Measurements from ENCODE around the gene PPP1CA.
A peak's percentile ranks its signal among the peaks of the same experiment; 100 is the strongest.

PPP1CA gene

GRCh38 chr11:67392183-67392715 is 9.4 kb downstream of the PPP1CA start:
- H3K9me3 ChIP-seq: no peaks in the 10 kb centered on the region
- peak overlapping the region; percentile 96 for H3K4me2 ChIP-seq
- H3K27ac ChIP-seq: peak overlapping the region; percentile 90
- H3K4me3 ChIP-seq: peak overlapping the region; percentile 79
- H3K36me3 ChIP-seq: peaks cover 38% of the 10 kb centered on the region
- no peaks in the 10 kb centered on the region for H3K27me3 ChIP-seq
- peaks cover 58% of the 10 kb centered on the region for H3K4me1 ChIP-seq
- no peak for TF ChIP-seq Cebpa-rat (IDR thresholded peaks at IDR 0.05)
- H3K9ac ChIP-seq: peak overlapping the region; percentile 87
- H4K20me1 ChIP-seq: peaks cover 45% of the 10 kb centered on the region

- Histone ChIP-seq H3K36me3 (peaks cover 33% of the 10 kb centered on the region), H3K27me3 (peaks cover 3% of the 10 kb centered on the region; the same call in 1 of the 2 replicates), H3K4me2 (peak within 1 kb of the TSS; percentile 96), H3K4me3 (peak within 1 kb of the TSS; percentile 79), H3K9ac (peak within 1 kb of the TSS; percentile 87), H3K9me3 (no peaks in the 10 kb centered on the region), H3K4me1 (peaks cover 51% of the 10 kb centered on the region), H3K27ac (peak within 1 kb of the TSS; percentile 90), H4K20me1 (peaks cover 37% of the 10 kb centered on the region)
- TF ChIP-seq Cebpa-rat (IDR thresholded peaks at IDR 0.05): no peak
Measured at GRCh38 chr11:67391304-67392182, 10.1 kb downstream of the PPP1CA start, which contains the start of gene RAD9A. Gene RAD9A (plus strand): TSS chr11:67391986. CDS start chr11:67392045, 59 bp downstream.

DNA sequence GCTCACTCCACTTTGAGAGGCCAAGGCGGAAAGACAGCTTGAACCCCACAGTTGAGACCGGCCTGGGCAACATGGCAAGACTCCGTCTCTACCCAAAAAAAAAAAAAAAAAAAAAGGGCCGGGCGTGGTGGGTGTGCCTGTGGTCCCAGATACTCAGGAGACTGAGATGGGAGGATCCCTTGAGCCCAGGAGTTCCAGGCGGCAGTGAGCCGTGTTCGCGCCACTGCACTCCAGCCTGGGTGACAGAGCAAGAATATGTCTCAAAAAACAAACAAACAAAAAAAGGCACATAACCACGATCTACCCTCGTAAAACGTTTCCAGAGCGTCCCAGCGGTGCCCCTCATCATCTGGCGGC is 10.7 kb downstream of the PPP1CA start:
- Histone ChIP-seq H3K9ac (peak overlapping the region; percentile 87), H3K4me3 (peak overlapping the region; percentile 79), H3K36me3 (peaks cover 28% of the 10 kb centered on the region), H3K4me2 (peak overlapping the region; percentile 96), H3K9me3 (no peaks in the 10 kb centered on the region), H3K27me3 (peaks cover 3% of the 10 kb centered on the region; the same call in 1 of the 2 replicates), H4K20me1 (peaks cover 31% of the 10 kb centered on the region), H3K4me1 (peaks cover 45% of the 10 kb centered on the region), H3K27ac (peak overlapping the region; percentile 90)
- no peak for TF ChIP-seq Cebpa-rat (IDR thresholded peaks at IDR 0.05)

- peaks cover 37% of the 10 kb centered on the region for H3K4me1 ChIP-seq
- TF ChIP-seq Cebpa-rat (IDR thresholded peaks at IDR 0.05): no peak
- peak overlapping the region; percentile 96 for H3K4me2 ChIP-seq
- H3K9ac ChIP-seq: no peak overlapping the region
- no peak overlapping the region for H3K4me3 ChIP-seq
- no peaks in the 10 kb centered on the region for H3K9me3 ChIP-seq
- peaks cover 6% of the 10 kb centered on the region; the same call in 1 of the 2 replicates for H3K27me3 ChIP-seq
- peaks cover 22% of the 10 kb centered on the region for H4K20me1 ChIP-seq
- H3K36me3 ChIP-seq: peaks cover 14% of the 10 kb centered on the region
- H3K27ac ChIP-seq: no peak overlapping the region
Measured at GRCh38 chr11:67389477-67389876, 12.2 kb downstream of the PPP1CA start.

DNA sequence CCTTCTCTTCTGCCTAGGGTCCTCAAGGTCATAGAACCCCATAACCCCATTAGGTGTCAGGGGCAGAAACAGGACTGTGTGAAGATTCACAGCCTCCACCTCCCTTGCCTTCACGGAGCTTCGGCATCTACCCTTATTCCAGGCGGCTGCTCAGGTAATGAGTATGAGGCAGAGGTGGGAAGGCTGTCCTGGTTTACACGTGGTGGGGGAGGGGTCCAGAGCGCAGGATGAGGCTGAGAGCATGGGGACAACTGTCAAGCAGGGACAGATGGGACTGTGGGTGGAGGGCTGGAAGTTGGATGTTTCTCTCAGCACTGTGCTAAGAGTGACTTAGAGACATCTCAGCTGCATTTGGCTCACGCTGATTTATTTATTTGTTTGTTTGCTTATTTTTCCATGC is 14.1 kb downstream of the PPP1CA start:
- peaks cover 27% of the 10 kb centered on the region for H3K4me1 ChIP-seq
- H3K36me3 ChIP-seq: no peaks in the 10 kb centered on the region
- peaks cover 7% of the 10 kb centered on the region for H4K20me1 ChIP-seq
- 0 out of 2 replicates have a peak overlapping the region, but pooled peaks have one; percentile 28 for H3K9ac ChIP-seq
- H3K27me3 ChIP-seq: peaks cover 6% of the 10 kb centered on the region; the same call in 1 of the 2 replicates
- no peak overlapping the region for H3K4me2 ChIP-seq
- H3K4me3 ChIP-seq: no peak overlapping the region
- no peaks in the 10 kb centered on the region for H3K9me3 ChIP-seq
- TF ChIP-seq Cebpa-rat (IDR thresholded peaks at IDR 0.05): no peak
- no peak overlapping the region for H3K27ac ChIP-seq

DNA sequence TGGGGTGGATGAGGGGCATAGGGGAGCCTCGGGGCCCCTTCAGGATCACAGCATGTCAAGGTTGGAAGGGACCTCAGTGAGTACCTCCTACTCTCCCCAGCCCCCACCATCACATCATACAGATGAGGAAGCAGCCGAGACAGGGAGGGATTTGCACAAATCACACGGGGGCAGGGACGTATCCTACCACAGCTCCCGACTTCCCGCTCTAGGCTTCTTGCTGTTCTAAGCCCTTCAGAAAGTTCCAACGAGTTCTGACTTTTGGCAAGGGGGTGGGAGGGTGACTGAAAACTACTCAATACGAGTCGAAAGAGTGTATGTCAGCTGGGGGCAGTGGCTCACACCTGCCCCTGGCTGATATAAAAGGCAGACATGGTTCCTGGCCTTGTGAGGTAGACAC is 14.6 kb downstream of the PPP1CA start:
- H3K4me3 ChIP-seq: no peak overlapping the region
- TF ChIP-seq Cebpa-rat (IDR thresholded peaks at IDR 0.05): no peak
- H3K36me3 ChIP-seq: no peaks in the 10 kb centered on the region
- peaks cover 2% of the 10 kb centered on the region; the same call in 1 of the 2 replicates for H4K20me1 ChIP-seq
- H3K27ac ChIP-seq: no peak overlapping the region
- H3K9ac ChIP-seq: peak overlapping the region; percentile 28; the same call in 1 of the 2 replicates
- no peaks in the 10 kb centered on the region for H3K9me3 ChIP-seq
- peaks cover 28% of the 10 kb centered on the region for H3K4me1 ChIP-seq
- H3K4me2 ChIP-seq: no peak overlapping the region
- peaks cover 6% of the 10 kb centered on the region; the same call in 1 of the 2 replicates for H3K27me3 ChIP-seq

DNA sequence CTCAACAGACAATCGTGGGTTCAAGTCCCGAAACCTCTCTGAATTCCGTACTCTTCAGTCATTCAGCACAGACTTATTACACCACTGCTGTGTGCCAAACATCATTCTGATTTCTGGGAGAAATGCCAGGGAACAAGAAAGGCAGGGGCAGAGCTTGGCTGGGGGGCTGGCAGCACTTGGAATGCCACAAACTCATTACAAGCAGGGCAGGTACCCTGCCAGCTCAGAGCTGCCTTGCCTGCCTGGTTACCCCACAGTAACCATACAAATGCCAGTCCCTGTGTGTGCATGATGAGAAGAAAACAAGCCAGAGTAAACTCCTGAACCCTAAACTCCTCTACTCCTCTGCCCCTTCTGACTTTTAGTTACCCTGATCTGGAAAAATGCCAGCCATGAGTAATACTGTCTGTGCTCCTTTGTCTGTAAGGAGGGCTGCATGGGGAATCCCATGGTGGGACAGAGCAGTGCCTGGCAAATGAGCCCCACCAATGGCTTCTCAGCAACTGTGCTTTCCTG is 16.7 kb downstream of the PPP1CA start:
- no peaks in the 10 kb centered on the region for H4K20me1 ChIP-seq
- H3K9me3 ChIP-seq: no peaks in the 10 kb centered on the region
- no peak for TF ChIP-seq Cebpa-rat (IDR thresholded peaks at IDR 0.05)
- no peak overlapping the region for H3K4me2 ChIP-seq
- peaks cover 6% of the 10 kb centered on the region; the same call in 1 of the 2 replicates for H3K27me3 ChIP-seq
- peak overlapping the region; percentile 32; the same call in 1 of the 2 replicates for H3K9ac ChIP-seq
- no peak overlapping the region for H3K27ac ChIP-seq
- H3K4me3 ChIP-seq: no peak overlapping the region
- no peaks in the 10 kb centered on the region for H3K36me3 ChIP-seq
- H3K4me1 ChIP-seq: peaks cover 33% of the 10 kb centered on the region

DNA sequence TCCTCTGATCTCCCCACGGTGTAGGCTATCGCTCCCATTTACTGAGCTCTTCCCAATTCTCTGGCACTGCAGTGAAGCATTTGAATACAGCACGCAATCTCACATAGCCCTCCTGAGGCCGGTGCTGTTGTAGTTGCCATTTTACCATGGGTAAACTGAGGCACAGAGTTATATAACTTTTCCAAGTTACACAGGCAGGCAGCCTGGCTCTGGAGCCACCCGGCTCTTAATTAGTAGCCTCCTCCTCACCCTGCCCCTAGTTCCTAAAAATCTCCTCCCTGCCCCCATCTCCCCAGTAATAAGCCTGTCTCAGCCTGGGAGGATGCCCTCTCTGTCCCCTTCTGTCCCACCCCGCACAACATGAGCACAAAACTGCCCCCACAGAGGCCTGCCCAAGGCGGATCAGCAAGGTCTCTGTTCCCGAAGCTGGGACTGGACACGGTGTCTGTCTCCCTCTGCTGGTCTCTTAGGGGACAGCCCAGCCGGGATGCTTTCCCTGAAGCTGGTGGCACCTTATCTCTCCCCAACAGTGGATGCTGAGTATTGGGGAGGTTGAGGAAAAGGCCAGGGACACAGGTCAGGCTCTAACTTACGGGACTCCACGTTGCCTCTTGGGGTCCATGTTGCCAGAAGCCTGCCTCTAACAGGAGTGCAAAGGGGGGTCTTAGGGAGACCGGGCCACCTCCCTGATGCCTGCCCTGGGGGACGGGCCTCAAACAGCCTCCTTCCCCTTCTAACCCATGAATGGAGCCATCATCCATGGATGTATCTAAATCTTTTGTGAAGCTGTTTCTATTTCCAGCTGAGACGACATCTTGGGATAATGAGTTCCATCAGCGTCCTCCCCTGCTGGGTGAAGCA is 19.2 kb downstream of the PPP1CA start:
- peaks cover 44% of the 10 kb centered on the region for H3K4me1 ChIP-seq
- H3K36me3 ChIP-seq: no peaks in the 10 kb centered on the region
- peak overlapping the region; percentile 76; the same call in 1 of the 2 replicates for H3K4me2 ChIP-seq
- H3K9ac ChIP-seq: no peak overlapping the region
- peaks cover 11% of the 10 kb centered on the region for H3K27me3 ChIP-seq
- no peak for TF ChIP-seq Cebpa-rat (IDR thresholded peaks at IDR 0.05)
- H3K27ac ChIP-seq: no peak overlapping the region
- no peaks in the 10 kb centered on the region for H3K9me3 ChIP-seq
- no peaks in the 10 kb centered on the region for H4K20me1 ChIP-seq
- no peak overlapping the region for H3K4me3 ChIP-seq

Measured in BLaER1 (cell line).